ENCODE measurements around the gene ATF6.

ATF6 gene

GRCh38 chr1:161910604-161911003 is 144.5 kb downstream of the ATF6 start:
- peaks cover 9% of the 10 kb centered on the region for H3K4me1 Mint-ChIP-seq
- ATAC-seq (no peak), DNase-seq (no peak)
- no peak overlapping the region for H3K27ac Mint-ChIP-seq
- H3K4me3 Mint-ChIP-seq, result no peak overlapping the region
- H3K9me3 Mint-ChIP-seq, result no peaks in the 10 kb centered on the region
- H3K27me3 Mint-ChIP-seq, result no peaks in the 10 kb centered on the region

- Mint-ChIP-seq H3K9me3 (no peaks in the 10 kb centered on the region), H3K27me3 (no peaks in the 10 kb centered on the region), H3K4me3 (no peak overlapping the region), H3K4me1 (peaks cover 11% of the 10 kb centered on the region), H3K27ac (no peak overlapping the region)
- ATAC-seq (no peak), DNase-seq (no peak)
Observed at GRCh38 chr1:161913482-161914140, 147.5 kb downstream of the ATF6 start.

- Mint-ChIP-seq H3K9me3 (no peaks in the 10 kb centered on the region), H3K27me3 (no peaks in the 10 kb centered on the region), H3K4me1 (peaks cover 20% of the 10 kb centered on the region), H3K27ac (no peak overlapping the region), H3K4me3 (no peak overlapping the region)
- no peak for DNase-seq
- peak; percentile 8 for ATAC-seq
Observed at GRCh38 chr1:161914595-161914994, 148.5 kb downstream of the ATF6 start.

- DNase-seq, result peak; percentile 19 to 49
- H3K4me1 Mint-ChIP-seq, result peaks cover 22% of the 10 kb centered on the region
- no peak overlapping the region for H3K27ac Mint-ChIP-seq
Observed at GRCh38 chr1:161915051-161915503, 149.0 kb downstream of the ATF6 start.

GRCh38 chr1:161915978-161916377 is 149.9 kb downstream of the ATF6 start:
- Mint-ChIP-seq H3K27me3 (no peaks in the 10 kb centered on the region), H3K27ac (no peak overlapping the region), H3K9me3 (no peaks in the 10 kb centered on the region), H3K4me1 (peaks cover 20% of the 10 kb centered on the region), H3K4me3 (no peak overlapping the region)
- DNase-seq (no peak), ATAC-seq (no peak)

More at GRCh38 chr1:161915051-161915503, 149.0 kb downstream of the ATF6 start:
- Mint-ChIP-seq H3K9me3 (no peaks in the 10 kb centered on the region), H3K27me3 (no peaks in the 10 kb centered on the region), H3K4me3 (no peak overlapping the region)
- peak; percentile 91 for ATAC-seq

GRCh38 chr1:161919229-161919628 is 153.1 kb downstream of the ATF6 start:
- no peak overlapping the region for H3K4me3 Mint-ChIP-seq
- DNase-seq (no peak), ATAC-seq (no peak)
- H3K4me1 Mint-ChIP-seq, result peaks cover 31% of the 10 kb centered on the region
- H3K9me3 Mint-ChIP-seq, result peaks cover 0 to 7% of the 10 kb centered on the region in 2 donors
- peak overlapping the region; percentile 36 to 63 for H3K27ac Mint-ChIP-seq
- no peaks in the 10 kb centered on the region for H3K27me3 Mint-ChIP-seq

- peaks cover 31% of the 10 kb centered on the region for H3K4me1 Mint-ChIP-seq
- peaks cover 0 to 7% of the 10 kb centered on the region in 2 donors for H3K9me3 Mint-ChIP-seq
- no peak overlapping the region for H3K27ac Mint-ChIP-seq
- H3K4me3 Mint-ChIP-seq, result no peak overlapping the region
- no peak for DNase-seq
- no peaks in the 10 kb centered on the region for H3K27me3 Mint-ChIP-seq
- ATAC-seq, result no peak
Observed at GRCh38 chr1:161921491-161921890, 155.4 kb downstream of the ATF6 start.

- Mint-ChIP-seq H3K9me3 (peaks cover 0 to 7% of the 10 kb centered on the region in 2 donors), H3K4me3 (no peak overlapping the region), H3K27ac (peak overlapping the region in 1 of 2 donors; percentile 4), H3K4me1 (peaks cover 31% of the 10 kb centered on the region), H3K27me3 (no peaks in the 10 kb centered on the region)
- ATAC-seq (no peak), DNase-seq (no peak)
Observed at GRCh38 chr1:161921990-161922389, 155.9 kb downstream of the ATF6 start.

GRCh38 chr1:161928056-161928455 is 161.9 kb downstream of the ATF6 start:
- H3K4me3 Mint-ChIP-seq, result no peak overlapping the region
- ATAC-seq (no peak), DNase-seq (no peak)
- no peaks in the 10 kb centered on the region for H3K9me3 Mint-ChIP-seq
- H3K27me3 Mint-ChIP-seq, result no peaks in the 10 kb centered on the region
- peaks cover 16% of the 10 kb centered on the region for H3K4me1 Mint-ChIP-seq
- no peak overlapping the region for H3K27ac Mint-ChIP-seq

GRCh38 chr1:161929137-161929536 is 163.0 kb downstream of the ATF6 start:
- ATAC-seq (no peak), DNase-seq (no peak)
- Mint-ChIP-seq H3K27me3 (no peaks in the 10 kb centered on the region), H3K4me1 (peaks cover 24% of the 10 kb centered on the region), H3K27ac (no peak overlapping the region), H3K9me3 (no peaks in the 10 kb centered on the region), H3K4me3 (no peak overlapping the region)

- Mint-ChIP-seq H3K9me3 (no peaks in the 10 kb centered on the region), H3K27ac (no peak overlapping the region), H3K4me3 (no peak overlapping the region), H3K4me1 (peaks cover 34% of the 10 kb centered on the region), H3K27me3 (no peaks in the 10 kb centered on the region)
- ATAC-seq (no peak), DNase-seq (no peak)
Observed at GRCh38 chr1:161930064-161930463, 163.9 kb downstream of the ATF6 start.

GRCh38 chr1:161932668-161933067 is 166.5 kb downstream of the ATF6 start:
- Mint-ChIP-seq H3K9me3 (no peaks in the 10 kb centered on the region), H3K4me1 (peaks cover 43% of the 10 kb centered on the region), H3K4me3 (no peak overlapping the region), H3K27ac (no peak overlapping the region), H3K27me3 (no peaks in the 10 kb centered on the region)
- DNase-seq (no peak), ATAC-seq (no peak)

- H3K27me3 Mint-ChIP-seq, result no peaks in the 10 kb centered on the region
- H3K9me3 Mint-ChIP-seq, result no peaks in the 10 kb centered on the region
- peaks cover 40% of the 10 kb centered on the region for H3K4me1 Mint-ChIP-seq
- peak overlapping the region in 1 of 2 donors; percentile 2 for H3K27ac Mint-ChIP-seq
- H3K4me3 Mint-ChIP-seq, result peak overlapping the region; percentile 27 to 41
- DNase-seq (no peak), ATAC-seq (peak; percentile 85)
Observed at GRCh38 chr1:161933592-161934588, 167.8 kb downstream of the ATF6 start.

- ATAC-seq (no peak), DNase-seq (no peak)
- Mint-ChIP-seq H3K4me1 (peaks cover 37% of the 10 kb centered on the region), H3K27me3 (no peaks in the 10 kb centered on the region), H3K9me3 (no peaks in the 10 kb centered on the region), H3K27ac (no peak overlapping the region), H3K4me3 (no peak overlapping the region)
Observed at GRCh38 chr1:161935264-161935663, 169.1 kb downstream of the ATF6 start.

GRCh38 chr1:161936786-161937185 is 170.7 kb downstream of the ATF6 start:
- Mint-ChIP-seq H3K4me1 (peaks cover 37% of the 10 kb centered on the region), H3K27ac (peak overlapping the region in 1 of 2 donors; percentile 2), H3K27me3 (no peaks in the 10 kb centered on the region), H3K4me3 (no peak overlapping the region), H3K9me3 (no peaks in the 10 kb centered on the region)
- no peak for DNase-seq
- ATAC-seq, result no peak
